HG03135 (cell line): Measurements from ENCODE around the gene TNFAIP3.

Source experiments
- ATAC-seq: cut with Tn5 transposase; IDR thresholded peaks from one replicate; pipeline ENCODE4 v1.9.1; 2021; ENCODE audit warnings: mild to moderate bottlenecking, moderate library complexity; ENCODE audit not compliant: unreplicated experiment

TNFAIP3 gene

GRCh38 chr6:137896647-137897046 lies 29.6 kb downstream of the TNFAIP3 start:
- ATAC-seq: no peak

- ATAC-seq: no peak
These were observed 33.8 kb downstream of the TNFAIP3 start for GRCh38 chr6:137900815-137901214.

GRCh38 chr6:137901454-137901853 lies 34.4 kb downstream of the TNFAIP3 start:
- ATAC-seq: no peak

GRCh38 chr6:137902699-137903098 lies 35.6 kb downstream of the TNFAIP3 start:
- ATAC-seq: no peak

GRCh38 chr6:137903274-137903932 lies 36.3 kb downstream of the TNFAIP3 start:
- no peak for ATAC-seq

- peak; percentile 74 for ATAC-seq
These were observed 37.1 kb downstream of the TNFAIP3 start for GRCh38 chr6:137903933-137904821.

GRCh38 chr6:137904822-137905617 lies 38.0 kb downstream of the TNFAIP3 start:
- peak; percentile 38 for ATAC-seq

- no peak for ATAC-seq
These were observed 39.0 kb downstream of the TNFAIP3 start for GRCh38 chr6:137906020-137906472.

- ATAC-seq: no peak
These were observed 40.1 kb downstream of the TNFAIP3 start for GRCh38 chr6:137907170-137907569.

- ATAC-seq: no peak
These were observed 42.5 kb downstream of the TNFAIP3 start for GRCh38 chr6:137909533-137909932.

GRCh38 chr6:137910424-137910834 lies 43.4 kb downstream of the TNFAIP3 start:
- no peak for ATAC-seq

GRCh38 chr6:137910843-137911456 lies 43.9 kb downstream of the TNFAIP3 start:
- ATAC-seq: no peak

- no peak for ATAC-seq
These were observed 44.7 kb downstream of the TNFAIP3 start for GRCh38 chr6:137911675-137912191.

GRCh38 chr6:137912813-137913212 lies 45.8 kb downstream of the TNFAIP3 start:
- no peak for ATAC-seq

- no peak for ATAC-seq
These were observed 46.4 kb downstream of the TNFAIP3 start for GRCh38 chr6:137913434-137913833.

- no peak for ATAC-seq
These were observed 47.0 kb downstream of the TNFAIP3 start for GRCh38 chr6:137913996-137914529.

- ATAC-seq: no peak
These were observed 47.6 kb downstream of the TNFAIP3 start for GRCh38 chr6:137914530-137915193.

- ATAC-seq: no peak
These were observed 48.7 kb downstream of the TNFAIP3 start for GRCh38 chr6:137915790-137916189.

GRCh38 chr6:137917551-137918325 lies 50.7 kb downstream of the TNFAIP3 start:
- ATAC-seq: no peak
